ENCODE measurements around the gene METTL17. TPM values are rescaled to one million over a fixed set of nuclear protein-coding genes. Genes with fewer than 3 reads are reported as not detected.

The METTL17 gene
- total RNA-seq, 1 donor from 2014 or later = 95.9 TPM

DNA sequence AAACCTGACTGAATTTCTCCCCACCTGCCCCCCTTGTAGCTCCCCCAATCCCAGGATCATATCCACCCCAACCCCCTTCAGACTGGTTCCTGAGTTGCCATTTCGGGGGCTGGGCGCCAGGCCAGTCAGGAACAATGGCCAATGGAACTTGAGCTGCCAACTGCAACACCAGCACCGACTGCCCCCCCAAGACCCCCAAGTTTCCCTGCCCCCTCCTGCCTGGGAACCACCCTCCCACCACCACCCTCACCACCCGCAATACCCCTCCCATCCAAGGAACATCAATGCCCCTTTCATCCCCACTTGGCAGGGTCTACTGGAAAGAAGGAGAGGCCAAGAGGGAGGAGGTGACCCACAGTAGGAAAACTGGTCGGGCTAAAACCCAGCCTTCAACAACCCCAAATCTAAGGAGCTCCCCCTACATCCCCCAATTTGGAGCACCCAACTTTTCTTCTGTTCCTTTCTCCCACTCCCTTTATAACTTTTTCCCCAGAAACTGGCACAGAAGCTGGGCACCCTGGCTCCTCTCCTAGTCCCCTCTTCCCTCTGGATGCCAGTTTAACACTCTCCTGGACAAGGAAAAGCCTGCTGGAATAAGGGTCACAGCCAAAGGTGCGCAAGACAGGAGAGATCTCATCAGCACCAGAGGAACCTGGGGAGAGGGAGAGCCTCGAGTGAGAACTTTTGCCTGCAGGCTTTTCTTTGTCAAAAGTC lies 36.7 kb downstream of the METTL17 start:
- Mint-ChIP-seq H3K4me1 (ENCODE audit: low read depth) (peaks cover 24% of the 10 kb centered on the region), H3K9me3 (ENCODE audit: low read depth) (no peaks in the 10 kb centered on the region), H3K36me3 (ENCODE audit: insufficient read depth) (peaks cover under 1% of the 10 kb centered on the region), H3K4me3 (ENCODE audit: low read depth) (peak overlapping the region; percentile 86), H3K27me3 (peaks cover 9% of the 10 kb centered on the region), H3K27ac (no peak overlapping the region)
- TF ChIP-seq, protein P1, sequence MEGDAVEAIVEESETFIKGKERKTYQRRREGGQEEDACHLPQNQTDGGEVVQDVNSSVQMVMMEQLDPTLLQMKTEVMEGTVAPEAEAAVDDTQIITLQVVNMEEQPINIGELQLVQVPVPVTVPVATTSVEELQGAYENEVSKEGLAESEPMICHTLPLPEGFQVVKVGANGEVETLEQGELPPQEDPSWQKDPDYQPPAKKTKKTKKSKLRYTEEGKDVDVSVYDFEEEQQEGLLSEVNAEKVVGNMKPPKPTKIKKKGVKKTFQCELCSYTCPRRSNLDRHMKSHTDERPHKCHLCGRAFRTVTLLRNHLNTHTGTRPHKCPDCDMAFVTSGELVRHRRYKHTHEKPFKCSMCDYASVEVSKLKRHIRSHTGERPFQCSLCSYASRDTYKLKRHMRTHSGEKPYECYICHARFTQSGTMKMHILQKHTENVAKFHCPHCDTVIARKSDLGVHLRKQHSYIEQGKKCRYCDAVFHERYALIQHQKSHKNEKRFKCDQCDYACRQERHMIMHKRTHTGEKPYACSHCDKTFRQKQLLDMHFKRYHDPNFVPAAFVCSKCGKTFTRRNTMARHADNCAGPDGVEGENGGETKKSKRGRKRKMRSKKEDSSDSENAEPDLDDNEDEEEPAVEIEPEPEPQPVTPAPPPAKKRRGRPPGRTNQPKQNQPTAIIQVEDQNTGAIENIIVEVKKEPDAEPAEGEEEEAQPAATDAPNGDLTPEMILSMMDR (IDR thresholded peaks at IDR 0.05; ENCODE audit: unreplicated experiment) = no peak
- DNase-seq (ENCODE audit: low spot score, unreplicated experiment) = no peak

GRCh38 chr14:21026988-21027315 lies 37.2 kb downstream of the METTL17 start:
- Mint-ChIP-seq H3K27me3 (peaks cover 14% of the 10 kb centered on the region), H3K36me3 (ENCODE audit: insufficient read depth) (no peaks in the 10 kb centered on the region), H3K4me1 (ENCODE audit: low read depth) (peaks cover 24% of the 10 kb centered on the region), H3K4me3 (ENCODE audit: low read depth) (peak overlapping the region; percentile 31), H3K9me3 (ENCODE audit: low read depth) (no peaks in the 10 kb centered on the region), H3K27ac (no peak overlapping the region)
- no peak for DNase-seq (ENCODE audit: low spot score, unreplicated experiment)
- TF ChIP-seq, protein P1 (IDR thresholded peaks at IDR 0.05; ENCODE audit: unreplicated experiment) = no peak

DNA sequence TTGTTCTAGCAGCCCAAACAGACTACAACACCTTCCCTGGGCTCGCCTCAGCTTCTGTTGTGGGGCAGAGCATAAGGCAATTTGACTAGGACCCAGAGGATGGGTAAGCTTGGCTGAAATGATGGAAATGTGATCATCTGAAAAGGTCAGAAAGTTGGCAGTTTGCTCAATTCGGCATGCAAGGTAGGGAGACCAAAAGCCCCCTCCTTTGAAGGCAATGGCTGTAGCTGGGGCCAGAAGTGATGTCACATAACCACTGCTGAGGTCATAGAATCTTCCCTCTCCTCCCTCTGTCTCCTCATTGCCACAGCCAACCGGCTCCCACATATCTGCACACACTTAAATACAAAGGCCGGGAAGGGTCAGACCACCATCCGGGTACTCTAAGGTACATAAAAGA lies 40.1 kb downstream of the METTL17 start, which contains the start of gene TPPP2:
TSS of gene TPPP2 (plus strand) at position 301 of the 400 bp plus-strand sequence. CDS start 365 bp downstream, outside the sequence.
- no peak for DNase-seq (ENCODE audit: low spot score, unreplicated experiment)
- Mint-ChIP-seq H3K27ac (no peak within 1 kb of the TSS), H3K4me1 (ENCODE audit: low read depth) (peaks cover 10% of the 10 kb centered on the region), H3K9me3 (ENCODE audit: low read depth) (no peaks in the 10 kb centered on the region), H3K4me3 (ENCODE audit: low read depth) (no peak within 1 kb of the TSS), H3K36me3 (ENCODE audit: insufficient read depth) (no peaks in the 10 kb centered on the region), H3K27me3 (peaks cover 15% of the 10 kb centered on the region)
- TF ChIP-seq, protein P1 (IDR thresholded peaks at IDR 0.05; ENCODE audit: unreplicated experiment) = no peak

DNA sequence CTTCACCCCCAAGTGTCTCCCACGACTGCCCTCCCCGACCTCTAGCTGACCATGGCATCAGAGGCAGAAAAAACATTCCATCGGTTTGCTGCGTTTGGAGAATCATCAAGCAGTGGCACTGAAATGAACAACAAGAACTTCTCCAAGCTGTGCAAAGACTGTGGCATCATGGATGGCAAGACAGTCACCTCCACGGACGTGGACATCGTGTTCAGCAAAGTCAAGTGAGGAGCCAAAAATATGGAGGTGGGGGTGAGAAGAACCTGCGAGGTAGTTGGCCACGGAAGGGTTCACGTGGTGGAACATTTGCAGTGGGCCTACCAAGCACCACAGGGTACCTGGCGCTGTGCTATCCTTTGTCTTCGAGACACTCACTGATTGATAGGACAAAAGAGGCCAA lies 40.8 kb downstream of the METTL17 start:
- H3K27me3 Mint-ChIP-seq = peaks cover 18% of the 10 kb centered on the region
- no peak for DNase-seq (ENCODE audit: low spot score, unreplicated experiment)
- H3K4me3 Mint-ChIP-seq (ENCODE audit: low read depth) = no peak overlapping the region
- no peaks in the 10 kb centered on the region for H3K9me3 Mint-ChIP-seq (ENCODE audit: low read depth)
- H3K27ac Mint-ChIP-seq = no peak overlapping the region
- TF ChIP-seq, protein P1 (IDR thresholded peaks at IDR 0.05; ENCODE audit: unreplicated experiment) = no peak
- H3K4me1 Mint-ChIP-seq (ENCODE audit: low read depth) = peaks cover 10% of the 10 kb centered on the region
- no peaks in the 10 kb centered on the region for H3K36me3 Mint-ChIP-seq (ENCODE audit: insufficient read depth)

- TF ChIP-seq, protein P1 (IDR thresholded peaks at IDR 0.05; ENCODE audit: unreplicated experiment) = no peak
- H3K4me1 Mint-ChIP-seq (ENCODE audit: low read depth) = no peaks in the 10 kb centered on the region
- H3K27ac Mint-ChIP-seq = no peak overlapping the region
- H3K27me3 Mint-ChIP-seq = peaks cover 18% of the 10 kb centered on the region
- H3K4me3 Mint-ChIP-seq (ENCODE audit: low read depth) = no peak overlapping the region
- no peak for DNase-seq (ENCODE audit: low spot score, unreplicated experiment)
- no peaks in the 10 kb centered on the region for H3K9me3 Mint-ChIP-seq (ENCODE audit: low read depth)
- H3K36me3 Mint-ChIP-seq (ENCODE audit: insufficient read depth) = no peaks in the 10 kb centered on the region
Measured at GRCh38 chr14:21032326-21033132, 42.7 kb downstream of the METTL17 start.
